Neural crest cell (in vitro differentiated cells): ENCODE data around the gene RIMKLA. TPM values are rescaled to one million over a fixed set of nuclear protein-coding genes. Genes with fewer than 3 reads are reported as not detected.

ENCODE experiments used
- DNase-seq: peaks from one replicate; pipeline ENCODE4 v3.0.0; 2021; ENCODE audit warnings: low read depth, mixed read lengths, low spot score
- H3K27ac Mint-ChIP-seq: one replicate; pipeline ENCODE4 v1.8.0; 2021; ENCODE audit warnings: mild to moderate bottlenecking, mixed read lengths; ENCODE audit not compliant: unreplicated experiment
- H3K27me3 Mint-ChIP-seq: 2 replicates; pipeline ENCODE4 v1.8.0; 2021; ENCODE audit warnings: low read depth, mild to moderate bottlenecking, mixed read lengths
- H3K36me3 Mint-ChIP-seq: 2 replicates; pipeline ENCODE4 v1.8.0; 2021; ENCODE audit warnings: low read depth, mild to moderate bottlenecking, mixed read lengths
- H3K4me1 Mint-ChIP-seq: 2 replicates; pipeline ENCODE4 v1.8.0; 2021; ENCODE audit warnings: mixed read lengths
- H3K4me3 Mint-ChIP-seq: one replicate; pipeline ENCODE4 v1.8.0; 2021; ENCODE audit warnings: mild to moderate bottlenecking, mixed read lengths
- H3K9me3 Mint-ChIP-seq: 2 replicates; pipeline ENCODE4 v1.8.0; 2021; ENCODE audit warnings: mixed read lengths
- CTCF ChIP-seq: fragments of 200-600 bp; sonication (generic); conservative IDR thresholded peaks from 2 replicates; pipeline ENCODE4 v1.5.0; 2021; ENCODE audit warnings: antibody characterized with exemption, mild to moderate bottlenecking
- total RNA-seq: library from RNA; stranded (reverse); gene quantifications from 2 replicates; pipeline ENCODE4 v1.2.1, GENCODE V29; 2021

The RIMKLA gene
- total RNA-seq, 1 donor from 2014 or later = 3.4 TPM

- no peaks in the 10 kb centered on the region for H3K9me3 Mint-ChIP-seq
Observed at GRCh38 chr1:42469727-42470126, 89.1 kb downstream of the RIMKLA start.

More at GRCh38 chr1:42469727-42470126, 89.1 kb downstream of the RIMKLA start:
- H3K27me3 Mint-ChIP-seq = no peaks in the 10 kb centered on the region
- no peak overlapping the region for H3K4me3 Mint-ChIP-seq
- no peaks in the 10 kb centered on the region for H3K36me3 Mint-ChIP-seq
- no peak overlapping the region for H3K27ac Mint-ChIP-seq
- TF ChIP-seq CTCF = no peak
- DNase-seq = no peak
- H3K4me1 Mint-ChIP-seq = no peaks in the 10 kb centered on the region

Other genes starting within 250 kb of the RIMKLA start
- gene GUCA2B, start 227.4 kb upstream of the RIMKLA start, total RNA-seq = not detected in 2 replicates
- gene GUCA2A, start 216.0 kb upstream of the RIMKLA start, total RNA-seq = not detected in 2 replicates
- 40.2 and 42.7 TPM in 2 replicates for gene FOXJ3, start 45.6 kb upstream of the RIMKLA start, total RNA-seq
- 0.61 and 0.68 TPM in 2 replicates for gene ZMYND12, start 75.2 kb downstream of the RIMKLA start, total RNA-seq
- gene PPCS, start 75.8 kb downstream of the RIMKLA start, total RNA-seq = 32.6 and 33.9 TPM in 2 replicates
- gene CCDC30, start 82.5 kb downstream of the RIMKLA start, total RNA-seq = 6.9 and 7.5 TPM in 2 replicates